ENCODE results near the gene SH3D21.

SH3D21 gene

GRCh38 chr1:36328088-36328480 lies 21.9 kb downstream of the SH3D21 start:
- H2BK15ac ChIP-seq (replicated peaks; ENCODE audit: low read depth) = no peak overlapping the region
- no peak overlapping the region for H3K18ac ChIP-seq (ENCODE audit: low read length)
- H2BK5ac ChIP-seq (ENCODE audit: low read length) = no peak overlapping the region
- H3K79me1 ChIP-seq (ENCODE audit: low read length) = no peaks in the 10 kb centered on the region
- peaks cover 3% of the 10 kb centered on the region for H3K4me1 ChIP-seq (ENCODE audit: control insufficient read depth, low read depth, low read length)
- H3K79me2 ChIP-seq (ENCODE audit: control insufficient read depth, insufficient read depth, low read length) = no peaks in the 10 kb centered on the region
- H3K9ac ChIP-seq (ENCODE audit: low read length) = no peak overlapping the region
- H3K4me2 ChIP-seq (ENCODE audit: low read length) = no peak overlapping the region
- no peaks in the 10 kb centered on the region for H3K36me3 ChIP-seq (ENCODE audit: control insufficient read depth, insufficient read depth, low read length)
- no peak overlapping the region for H4K8ac ChIP-seq (ENCODE audit: low read depth, low read length)
- no peak overlapping the region for H2BK120ac ChIP-seq (ENCODE audit: low read depth, low read length)
- no peak overlapping the region for H4K5ac ChIP-seq (ENCODE audit: low read length)
- WGBS (ENCODE audit: extremely low coverage, insufficient coverage, low lambda C conversion rate) = no CpG with 5 or more reads among the region's 6 CpGs
- no peak overlapping the region for H3K4ac ChIP-seq (ENCODE audit: low read depth, low read length)
- no peaks in the 10 kb centered on the region for H3K27me3 ChIP-seq (ENCODE audit: insufficient read depth, low read length, poor library complexity)
- no peak overlapping the region for H3K4me3 ChIP-seq (ENCODE audit: low read length)
- DNase-seq = no peak
- H2AK5ac ChIP-seq (ENCODE audit: low read length) = no peak overlapping the region
- H3K27ac ChIP-seq (ENCODE audit: low read depth, low read length) = no peak overlapping the region
- H3K56ac ChIP-seq (ENCODE audit: low read length) = no peak overlapping the region
- no peak overlapping the region for H3K23ac ChIP-seq (ENCODE audit: low read length)

DNA sequence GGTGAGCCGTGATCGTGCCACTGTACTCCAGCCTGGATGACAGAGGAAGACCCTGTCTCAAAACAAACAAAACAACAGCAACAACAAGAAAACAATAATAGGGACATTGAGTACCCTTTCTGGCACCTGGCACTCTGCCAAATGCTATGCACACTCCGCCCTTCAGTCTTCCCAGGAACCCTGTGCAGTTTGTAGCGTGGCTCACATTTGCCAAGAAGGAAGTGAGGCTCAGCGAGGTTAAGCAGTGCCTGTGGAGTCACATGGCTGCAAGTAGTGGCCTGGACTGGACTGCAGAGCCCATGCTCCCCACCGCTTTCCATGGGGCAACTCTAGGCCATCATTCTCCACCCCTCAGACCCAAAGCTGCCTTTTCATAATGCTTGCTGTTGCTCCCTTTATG lies 22.5 kb downstream of the SH3D21 start:
- H3K79me2 ChIP-seq (ENCODE audit: control insufficient read depth, insufficient read depth, low read length) = no peaks in the 10 kb centered on the region
- no peak for DNase-seq

DNA sequence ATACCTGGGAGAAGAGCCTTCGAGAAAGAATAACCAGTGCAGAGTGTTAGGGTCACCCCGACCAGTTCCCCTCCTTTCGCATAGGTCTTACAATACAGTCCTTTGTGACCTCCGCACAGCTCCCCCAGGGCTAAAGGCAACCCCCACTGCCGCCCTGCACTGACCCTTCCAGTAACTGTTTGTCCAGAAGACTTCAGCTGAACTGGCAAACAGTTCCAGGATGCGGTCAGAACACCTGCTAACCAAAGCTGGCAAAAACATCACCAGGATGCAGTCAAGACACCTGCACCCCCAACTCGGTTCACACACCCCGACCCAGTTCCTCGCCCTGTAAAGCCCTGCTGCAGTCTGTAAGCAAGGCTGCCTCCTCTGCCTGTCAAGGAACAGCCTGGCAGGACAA lies 23.6 kb downstream of the SH3D21 start:
- no peak overlapping the region for H3K4ac ChIP-seq (ENCODE audit: low read depth, low read length)
- no peaks in the 10 kb centered on the region for H3K27me3 ChIP-seq (ENCODE audit: insufficient read depth, low read length, poor library complexity)
- H3K4me1 ChIP-seq (ENCODE audit: control insufficient read depth, low read depth, low read length) = no peaks in the 10 kb centered on the region
- H2AK5ac ChIP-seq (ENCODE audit: low read length) = no peak overlapping the region
- H3K4me2 ChIP-seq (ENCODE audit: low read length) = no peak overlapping the region
- H2BK5ac ChIP-seq (ENCODE audit: low read length) = no peak overlapping the region
- no peak overlapping the region for H3K56ac ChIP-seq (ENCODE audit: low read length)
- no peaks in the 10 kb centered on the region for H3K79me2 ChIP-seq (ENCODE audit: control insufficient read depth, insufficient read depth, low read length)
- no CpG with 5 or more reads among the region's 9 CpGs for WGBS (ENCODE audit: extremely low coverage, insufficient coverage, low lambda C conversion rate)
- no peak overlapping the region for H4K8ac ChIP-seq (ENCODE audit: low read depth, low read length)
- no peak overlapping the region for H2BK15ac ChIP-seq (replicated peaks; ENCODE audit: low read depth)
- no peaks in the 10 kb centered on the region for H3K36me3 ChIP-seq (ENCODE audit: control insufficient read depth, insufficient read depth, low read length)
- no peak overlapping the region for H3K9ac ChIP-seq (ENCODE audit: low read length)
- no peak overlapping the region for H3K27ac ChIP-seq (ENCODE audit: low read depth, low read length)
- H2BK120ac ChIP-seq (ENCODE audit: low read depth, low read length) = no peak overlapping the region
- no peak overlapping the region for H3K4me3 ChIP-seq (ENCODE audit: low read length)
- H3K23ac ChIP-seq (ENCODE audit: low read length) = no peak overlapping the region
- no peak for DNase-seq
- H3K18ac ChIP-seq (ENCODE audit: low read length) = no peak overlapping the region
- no peaks in the 10 kb centered on the region for H3K79me1 ChIP-seq (ENCODE audit: low read length)
- H4K5ac ChIP-seq (ENCODE audit: low read length) = no peak overlapping the region

More for the DNA sequence above, 22.5 kb downstream of the SH3D21 start:
- no peak overlapping the region for H3K4me3 ChIP-seq (ENCODE audit: low read length)
- H2BK120ac ChIP-seq (ENCODE audit: low read depth, low read length) = no peak overlapping the region
- no peak overlapping the region for H3K18ac ChIP-seq (ENCODE audit: low read length)
- no peak overlapping the region for H3K4ac ChIP-seq (ENCODE audit: low read depth, low read length)
- H3K56ac ChIP-seq (ENCODE audit: low read length) = no peak overlapping the region
- H2BK5ac ChIP-seq (ENCODE audit: low read length) = no peak overlapping the region
- no peaks in the 10 kb centered on the region for H3K79me1 ChIP-seq (ENCODE audit: low read length)
- no peak overlapping the region for H2BK15ac ChIP-seq (replicated peaks; ENCODE audit: low read depth)
- H3K36me3 ChIP-seq (ENCODE audit: control insufficient read depth, insufficient read depth, low read length) = no peaks in the 10 kb centered on the region
- no peak overlapping the region for H4K5ac ChIP-seq (ENCODE audit: low read length)
- H2AK5ac ChIP-seq (ENCODE audit: low read length) = no peak overlapping the region
- H3K4me1 ChIP-seq (ENCODE audit: control insufficient read depth, low read depth, low read length) = peaks cover 3% of the 10 kb centered on the region
- H3K27ac ChIP-seq (ENCODE audit: low read depth, low read length) = no peak overlapping the region
- WGBS (ENCODE audit: extremely low coverage, insufficient coverage, low lambda C conversion rate) = no CpG with 5 or more reads among the region's 6 CpGs
- no peak overlapping the region for H3K4me2 ChIP-seq (ENCODE audit: low read length)
- no peak overlapping the region for H3K23ac ChIP-seq (ENCODE audit: low read length)
- H4K8ac ChIP-seq (ENCODE audit: low read depth, low read length) = no peak overlapping the region
- no peaks in the 10 kb centered on the region for H3K27me3 ChIP-seq (ENCODE audit: insufficient read depth, low read length, poor library complexity)
- H3K9ac ChIP-seq (ENCODE audit: low read length) = no peak overlapping the region

- WGBS (ENCODE audit: extremely low coverage, insufficient coverage, low lambda C conversion rate) = no CpG with 5 or more reads among the region's 15 CpGs
- H3K56ac ChIP-seq (ENCODE audit: low read length) = no peak overlapping the region
Observed at GRCh38 chr1:36330940-36331339, 24.8 kb downstream of the SH3D21 start.

GRCh38 chr1:36337830-36338229 lies 31.7 kb downstream of the SH3D21 start:
- DNase-seq = no peak
- H3K36me3 ChIP-seq (ENCODE audit: control insufficient read depth, insufficient read depth, low read length) = no peaks in the 10 kb centered on the region
- no peak overlapping the region for H2BK120ac ChIP-seq (ENCODE audit: low read depth, low read length)
- H3K23ac ChIP-seq (ENCODE audit: low read length) = no peak overlapping the region
- no peaks in the 10 kb centered on the region for H3K27me3 ChIP-seq (ENCODE audit: insufficient read depth, low read length, poor library complexity)
- no peak overlapping the region for H4K5ac ChIP-seq (ENCODE audit: low read length)
- no peak overlapping the region for H2BK15ac ChIP-seq (replicated peaks; ENCODE audit: low read depth)
- no peaks in the 10 kb centered on the region for H3K4me1 ChIP-seq (ENCODE audit: control insufficient read depth, low read depth, low read length)
- no peak overlapping the region for H4K8ac ChIP-seq (ENCODE audit: low read depth, low read length)
- H3K79me1 ChIP-seq (ENCODE audit: low read length) = no peaks in the 10 kb centered on the region
- no peak overlapping the region for H3K4me2 ChIP-seq (ENCODE audit: low read length)
- H2BK5ac ChIP-seq (ENCODE audit: low read length) = no peak overlapping the region
- H3K4ac ChIP-seq (ENCODE audit: low read depth, low read length) = no peak overlapping the region
- H3K56ac ChIP-seq (ENCODE audit: low read length) = no peak overlapping the region
- no peaks in the 10 kb centered on the region for H3K79me2 ChIP-seq (ENCODE audit: control insufficient read depth, insufficient read depth, low read length)
- H2AK5ac ChIP-seq (ENCODE audit: low read length) = no peak overlapping the region
- no CpG with 5 or more reads among the region's 6 CpGs for WGBS (ENCODE audit: extremely low coverage, insufficient coverage, low lambda C conversion rate)
- no peak overlapping the region for H3K27ac ChIP-seq (ENCODE audit: low read depth, low read length)
- H3K9ac ChIP-seq (ENCODE audit: low read length) = no peak overlapping the region
- no peak overlapping the region for H3K4me3 ChIP-seq (ENCODE audit: low read length)
- H3K18ac ChIP-seq (ENCODE audit: low read length) = no peak overlapping the region

More at GRCh38 chr1:36330940-36331339, 24.8 kb downstream of the SH3D21 start:
- no peaks in the 10 kb centered on the region for H3K27me3 ChIP-seq (ENCODE audit: insufficient read depth, low read length, poor library complexity)
- H3K9ac ChIP-seq (ENCODE audit: low read length) = no peak overlapping the region
- no peak overlapping the region for H2AK5ac ChIP-seq (ENCODE audit: low read length)
- no peak overlapping the region for H3K4me3 ChIP-seq (ENCODE audit: low read length)
- H4K8ac ChIP-seq (ENCODE audit: low read depth, low read length) = no peak overlapping the region
- H3K27ac ChIP-seq (ENCODE audit: low read depth, low read length) = no peak overlapping the region
- H3K36me3 ChIP-seq (ENCODE audit: control insufficient read depth, insufficient read depth, low read length) = no peaks in the 10 kb centered on the region
- DNase-seq = no peak
- H2BK5ac ChIP-seq (ENCODE audit: low read length) = no peak overlapping the region
- no peak overlapping the region for H3K4me2 ChIP-seq (ENCODE audit: low read length)
- no peak overlapping the region for H2BK15ac ChIP-seq (replicated peaks; ENCODE audit: low read depth)
- no peak overlapping the region for H3K18ac ChIP-seq (ENCODE audit: low read length)
- no peak overlapping the region for H3K23ac ChIP-seq (ENCODE audit: low read length)
- no peak overlapping the region for H3K4ac ChIP-seq (ENCODE audit: low read depth, low read length)
- H3K79me1 ChIP-seq (ENCODE audit: low read length) = no peaks in the 10 kb centered on the region
- no peak overlapping the region for H4K5ac ChIP-seq (ENCODE audit: low read length)
- no peaks in the 10 kb centered on the region for H3K4me1 ChIP-seq (ENCODE audit: control insufficient read depth, low read depth, low read length)
- H2BK120ac ChIP-seq (ENCODE audit: low read depth, low read length) = no peak overlapping the region
- no peaks in the 10 kb centered on the region for H3K79me2 ChIP-seq (ENCODE audit: control insufficient read depth, insufficient read depth, low read length)

DNA sequence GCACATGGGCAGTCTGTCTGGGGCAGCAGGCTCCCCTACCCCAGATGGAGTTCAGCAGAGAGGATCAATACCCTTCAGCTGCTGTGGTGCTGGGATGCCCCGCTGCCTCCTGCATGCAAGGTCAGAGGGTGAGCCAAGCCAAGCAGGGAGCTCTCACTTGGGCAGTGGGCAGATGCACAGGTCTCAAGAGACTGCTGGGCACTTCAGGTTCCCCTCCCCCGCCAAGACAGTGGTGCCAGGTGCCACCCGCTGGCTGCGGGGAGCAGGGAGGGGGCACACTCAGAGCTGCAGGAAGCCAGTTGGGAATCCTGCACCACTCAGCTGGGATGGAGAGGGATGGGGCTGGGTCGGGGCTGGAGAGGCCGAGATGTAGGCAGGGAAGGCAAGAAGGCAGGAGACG lies 33.0 kb downstream of the SH3D21 start:
- Histone ChIP-seq H2BK5ac (ENCODE audit: low read length) (no peak overlapping the region), H4K5ac (ENCODE audit: low read length) (no peak overlapping the region), H3K4ac (ENCODE audit: low read depth, low read length) (no peak overlapping the region), H3K36me3 (ENCODE audit: control insufficient read depth, insufficient read depth, low read length) (no peaks in the 10 kb centered on the region), H3K79me1 (ENCODE audit: low read length) (no peaks in the 10 kb centered on the region), H3K27me3 (ENCODE audit: insufficient read depth, low read length, poor library complexity) (no peaks in the 10 kb centered on the region), H3K27ac (ENCODE audit: low read depth, low read length) (no peak overlapping the region), H2AK5ac (ENCODE audit: low read length) (no peak overlapping the region), H2BK15ac (replicated peaks; ENCODE audit: low read depth) (no peak overlapping the region), H4K8ac (ENCODE audit: low read depth, low read length) (no peak overlapping the region), H3K4me2 (ENCODE audit: low read length) (no peak overlapping the region), H3K4me1 (ENCODE audit: control insufficient read depth, low read depth, low read length) (no peaks in the 10 kb centered on the region), H3K56ac (ENCODE audit: low read length) (no peak overlapping the region), H3K9ac (ENCODE audit: low read length) (no peak overlapping the region), H3K23ac (ENCODE audit: low read length) (no peak overlapping the region), H3K4me3 (ENCODE audit: low read length) (no peak overlapping the region), H2BK120ac (ENCODE audit: low read depth, low read length) (no peak overlapping the region), H3K18ac (ENCODE audit: low read length) (no peak overlapping the region), H3K79me2 (ENCODE audit: control insufficient read depth, insufficient read depth, low read length) (no peaks in the 10 kb centered on the region)
- no peak for DNase-seq
- no CpG with 5 or more reads among the region's 7 CpGs for WGBS (ENCODE audit: extremely low coverage, insufficient coverage, low lambda C conversion rate)
